Lower leg skin (tissue), 3 donors: Measurements from ENCODE around the gene OR3A2.

ENCODE experiments used
- POLR2A ChIP-seq, 2 donors: fragments of 450-650 bp; IDR thresholded peaks; one replicate each; pipeline ENCODE4 v1.6.1; 2016 to 2017; ENCODE audit warnings: antibody characterized with exemption in 2 of 2, mild to moderate bottlenecking in 1 of 2, moderate library complexity in 1 of 2
- TF ChIP-seq, protein P1 (sequence below), 3 donors: fragments of 450-650 bp; IDR thresholded peaks; one replicate each; pipeline ENCODE4 v1.5.1; 2016; ENCODE audit warnings: antibody characterized with exemption in 3 of 3, mild to moderate bottlenecking in 3 of 3, moderate library complexity in 2 of 3

GRCh38 chr17:3418222-3418621, 32.1 kb upstream of the OR3A2 start:
- TF ChIP-seq, protein P1, sequence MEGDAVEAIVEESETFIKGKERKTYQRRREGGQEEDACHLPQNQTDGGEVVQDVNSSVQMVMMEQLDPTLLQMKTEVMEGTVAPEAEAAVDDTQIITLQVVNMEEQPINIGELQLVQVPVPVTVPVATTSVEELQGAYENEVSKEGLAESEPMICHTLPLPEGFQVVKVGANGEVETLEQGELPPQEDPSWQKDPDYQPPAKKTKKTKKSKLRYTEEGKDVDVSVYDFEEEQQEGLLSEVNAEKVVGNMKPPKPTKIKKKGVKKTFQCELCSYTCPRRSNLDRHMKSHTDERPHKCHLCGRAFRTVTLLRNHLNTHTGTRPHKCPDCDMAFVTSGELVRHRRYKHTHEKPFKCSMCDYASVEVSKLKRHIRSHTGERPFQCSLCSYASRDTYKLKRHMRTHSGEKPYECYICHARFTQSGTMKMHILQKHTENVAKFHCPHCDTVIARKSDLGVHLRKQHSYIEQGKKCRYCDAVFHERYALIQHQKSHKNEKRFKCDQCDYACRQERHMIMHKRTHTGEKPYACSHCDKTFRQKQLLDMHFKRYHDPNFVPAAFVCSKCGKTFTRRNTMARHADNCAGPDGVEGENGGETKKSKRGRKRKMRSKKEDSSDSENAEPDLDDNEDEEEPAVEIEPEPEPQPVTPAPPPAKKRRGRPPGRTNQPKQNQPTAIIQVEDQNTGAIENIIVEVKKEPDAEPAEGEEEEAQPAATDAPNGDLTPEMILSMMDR (IDR thresholded peaks at IDR 0.05): no peak
- TF ChIP-seq POLR2A (IDR thresholded peaks at IDR 0.05): no peak
